Activated gamma-delta T cell treated with anti-CD3 and anti-CD28 coated beads, Interleukin-2, amount 50 U/mL, for 16 hours (primary cell): Measurements from ENCODE around the gene TTC32.

ENCODE experiments used
- DNase-seq: peaks from one replicate; pipeline ENCODE4 v3.0.0-alpha.2; 2020; ENCODE audit warnings: low read depth

TTC32 gene

DNA sequence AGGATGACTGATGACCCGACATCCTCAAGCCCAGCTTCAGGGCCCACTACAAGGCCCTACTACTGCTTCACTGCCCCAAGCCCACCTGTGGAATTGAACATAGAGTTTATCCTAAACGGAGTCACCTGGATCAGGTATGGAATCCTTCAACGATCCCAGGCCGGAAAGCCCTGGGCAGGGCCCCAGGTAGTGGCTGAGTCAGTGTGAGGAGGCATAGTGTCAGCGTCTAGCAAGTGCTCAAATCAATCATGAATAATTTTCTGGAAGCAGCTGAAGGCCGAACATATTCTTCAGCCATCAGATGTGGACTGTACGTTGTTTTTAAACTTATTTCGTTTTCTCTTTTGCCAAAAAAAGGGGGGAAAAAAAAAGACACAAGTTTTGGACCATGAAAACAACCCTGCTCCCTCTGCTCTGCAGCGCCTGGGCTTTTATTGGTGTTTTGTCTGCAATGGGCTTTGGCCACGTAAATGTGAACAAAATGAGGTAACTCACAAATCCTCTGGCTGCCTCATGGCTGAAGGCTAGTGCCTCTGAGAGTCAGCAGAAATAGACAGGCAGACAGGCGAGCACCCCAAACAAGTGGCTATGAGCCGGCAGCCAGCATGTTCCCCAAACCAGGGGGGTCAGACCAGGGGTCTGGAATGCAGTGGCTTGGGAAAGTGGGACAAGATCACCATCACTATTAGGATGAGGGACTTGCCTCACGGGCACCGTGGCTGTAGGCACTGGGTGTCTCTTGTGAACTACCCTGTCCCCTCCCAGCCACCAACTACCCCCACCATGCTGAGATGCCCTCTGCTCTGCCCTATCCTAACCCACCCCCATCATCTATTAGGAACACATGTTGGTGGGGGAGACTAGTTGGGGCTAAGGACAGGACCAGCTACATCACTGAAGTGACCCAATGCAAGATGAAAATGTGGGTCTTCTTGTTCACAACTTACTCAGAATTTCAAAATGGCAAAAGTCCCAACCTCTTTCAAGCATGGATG, 51.4 kb downstream of the TTC32 start:
- no peak for DNase-seq

DNA sequence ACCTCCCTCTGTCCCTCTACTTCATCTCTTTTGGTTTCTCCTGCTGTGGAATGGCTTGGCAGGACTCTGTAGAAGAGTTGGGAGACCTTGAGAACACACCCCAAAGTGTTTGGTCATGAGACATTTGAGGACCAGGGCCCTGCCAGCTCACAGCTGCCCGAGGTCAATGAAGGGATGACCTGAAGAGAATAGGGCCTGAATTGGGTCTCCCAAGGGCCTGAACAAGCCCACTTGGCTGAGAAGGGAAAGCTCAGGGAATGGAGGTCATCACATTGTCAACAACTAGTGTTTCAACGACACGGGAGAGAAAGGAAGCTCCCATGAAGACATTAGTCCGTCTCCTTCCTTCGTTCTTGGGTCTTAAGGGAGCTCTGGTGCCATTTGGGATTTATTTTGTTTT, 52.8 kb downstream of the TTC32 start:
- no peak for DNase-seq

DNA sequence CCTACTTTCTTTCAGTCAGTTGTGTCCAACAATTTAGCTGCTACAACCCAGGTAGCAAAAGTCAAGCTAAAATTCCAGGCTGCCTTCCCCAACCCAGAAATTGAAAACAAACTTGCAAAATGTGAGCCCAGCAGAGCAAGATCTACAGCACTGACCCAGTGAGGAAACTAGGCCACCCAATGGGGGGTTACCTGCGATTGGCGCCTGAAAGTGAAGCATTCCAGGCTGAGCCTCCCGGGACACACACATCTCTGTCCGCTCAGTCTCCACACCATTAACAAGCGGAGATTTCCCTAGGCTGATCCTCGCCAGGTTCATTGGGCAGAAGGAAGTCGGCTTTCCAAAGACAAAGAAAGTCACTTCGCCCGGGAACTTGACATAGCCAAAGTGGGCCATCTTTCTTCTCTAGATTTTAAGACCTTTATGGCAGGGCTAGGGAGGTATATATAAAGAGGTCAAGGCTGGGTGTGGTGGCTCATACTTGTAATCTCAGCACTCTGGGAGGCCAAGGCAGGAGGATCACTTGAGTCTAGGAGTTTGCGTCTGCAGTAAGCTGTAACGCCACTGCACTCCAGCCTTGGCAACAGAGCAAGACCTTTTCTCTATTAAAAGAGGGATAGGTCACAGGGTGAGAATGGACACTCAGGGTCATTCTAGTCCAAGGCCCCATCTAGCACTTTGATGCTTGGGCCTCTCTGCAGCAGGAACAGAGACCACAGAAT, 53.6 kb downstream of the TTC32 start:
- no peak for DNase-seq

DNA sequence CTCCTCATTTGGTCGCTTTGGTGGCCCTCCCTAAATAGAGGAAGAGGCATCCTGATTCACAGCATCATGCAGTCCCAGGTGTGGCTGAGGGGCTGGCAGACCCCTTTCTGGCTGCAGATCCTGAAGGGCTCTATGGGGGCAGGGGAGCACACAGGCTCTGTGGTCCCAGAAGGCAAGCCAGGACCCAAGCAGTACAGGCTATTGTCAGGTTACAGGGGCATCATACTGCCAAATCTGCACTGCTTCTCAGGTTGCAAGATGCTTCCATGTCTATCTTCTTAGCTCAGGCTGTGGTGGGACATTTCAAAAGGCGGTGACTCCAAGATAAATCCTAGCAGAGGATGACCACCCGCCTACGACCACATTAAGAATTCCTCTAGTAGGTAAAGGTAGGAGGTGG, 54.3 kb downstream of the TTC32 start:
- no peak for DNase-seq
